Body of pancreas (tissue), 4 donors: ENCODE results near the gene AMBN.

Source experiments
- POLR2A ChIP-seq, 3 donors: fragments of 450-650 bp; IDR thresholded peaks; one replicate each; pipeline ENCODE4 v1.6.1; 2016; ENCODE audit warnings: antibody characterized with exemption in 3 of 3, mild to moderate bottlenecking in 2 of 3
- TF ChIP-seq, protein P1 (sequence below), 7 experiments: fragments of 450-650 bp in 4 of 7; fragments of 200-600 bp in 3 of 7; sonication (generic) in 3 of 7; IDR thresholded peaks; one replicate each; pipeline ENCODE4 v1.5.1; 2016 to 2019; ENCODE audit warnings: antibody characterized with exemption in 7 of 7

GRCh38 chr4:70651864-70652506 is 59.9 kb downstream of the AMBN start:
- TF ChIP-seq, protein P1, sequence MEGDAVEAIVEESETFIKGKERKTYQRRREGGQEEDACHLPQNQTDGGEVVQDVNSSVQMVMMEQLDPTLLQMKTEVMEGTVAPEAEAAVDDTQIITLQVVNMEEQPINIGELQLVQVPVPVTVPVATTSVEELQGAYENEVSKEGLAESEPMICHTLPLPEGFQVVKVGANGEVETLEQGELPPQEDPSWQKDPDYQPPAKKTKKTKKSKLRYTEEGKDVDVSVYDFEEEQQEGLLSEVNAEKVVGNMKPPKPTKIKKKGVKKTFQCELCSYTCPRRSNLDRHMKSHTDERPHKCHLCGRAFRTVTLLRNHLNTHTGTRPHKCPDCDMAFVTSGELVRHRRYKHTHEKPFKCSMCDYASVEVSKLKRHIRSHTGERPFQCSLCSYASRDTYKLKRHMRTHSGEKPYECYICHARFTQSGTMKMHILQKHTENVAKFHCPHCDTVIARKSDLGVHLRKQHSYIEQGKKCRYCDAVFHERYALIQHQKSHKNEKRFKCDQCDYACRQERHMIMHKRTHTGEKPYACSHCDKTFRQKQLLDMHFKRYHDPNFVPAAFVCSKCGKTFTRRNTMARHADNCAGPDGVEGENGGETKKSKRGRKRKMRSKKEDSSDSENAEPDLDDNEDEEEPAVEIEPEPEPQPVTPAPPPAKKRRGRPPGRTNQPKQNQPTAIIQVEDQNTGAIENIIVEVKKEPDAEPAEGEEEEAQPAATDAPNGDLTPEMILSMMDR (IDR thresholded peaks at IDR 0.05): peak; percentile 29 to 69 (median 62)
- no peak for TF ChIP-seq POLR2A (IDR thresholded peaks at IDR 0.05)
